DMS114 treated with DMSO at 0.1 percent for 48 hours (cell line): ENCODE data around the gene CCDC9B.

ENCODE experiments used
- DNase-seq: peaks from one replicate; lab custom pipeline; 2025; ENCODE audit not compliant: unreplicated experiment; lab: John Stamatoyannopoulos, UW

Gene CCDC9B

DNA sequence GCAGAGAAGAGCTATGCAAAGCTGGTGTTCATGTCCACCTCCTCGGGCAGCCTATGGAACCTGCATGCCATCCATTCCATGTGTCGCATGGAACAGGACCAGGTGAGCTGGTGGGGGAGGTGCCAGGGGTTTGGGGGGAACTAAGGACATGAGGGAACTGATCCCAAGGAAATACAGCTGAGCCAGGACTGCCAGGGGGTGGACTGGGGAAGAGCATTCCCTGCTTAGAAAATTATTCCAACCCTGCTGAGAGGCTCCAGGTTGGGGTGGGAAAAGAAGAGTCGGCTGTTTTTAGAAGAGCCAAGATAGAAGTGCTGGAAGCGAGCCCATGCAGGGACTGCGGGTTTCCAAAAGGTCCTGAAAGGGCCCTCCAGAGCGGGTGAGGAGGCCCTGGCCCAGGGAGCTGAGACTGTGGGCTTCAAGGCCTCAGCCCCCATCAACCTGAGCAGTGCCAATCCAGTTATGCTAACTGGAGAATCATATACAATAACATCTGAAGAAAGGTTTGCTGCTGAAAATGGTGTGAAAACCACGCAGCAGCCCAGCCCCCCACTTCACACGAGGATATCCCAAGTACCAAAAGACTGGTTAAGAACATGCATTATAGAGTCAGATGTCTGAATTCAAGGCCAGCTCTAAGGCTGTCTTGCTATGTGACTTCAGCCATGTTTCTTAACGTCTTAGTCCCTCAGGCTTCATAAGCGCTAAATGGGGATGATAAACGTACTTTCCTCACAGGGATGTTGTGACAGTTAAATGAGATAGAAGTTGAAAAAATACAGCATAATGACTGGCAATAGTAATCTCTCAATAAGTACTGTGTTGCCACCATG, 25.1 kb upstream of the CCDC9B start:
- no peak for DNase-seq

DNA sequence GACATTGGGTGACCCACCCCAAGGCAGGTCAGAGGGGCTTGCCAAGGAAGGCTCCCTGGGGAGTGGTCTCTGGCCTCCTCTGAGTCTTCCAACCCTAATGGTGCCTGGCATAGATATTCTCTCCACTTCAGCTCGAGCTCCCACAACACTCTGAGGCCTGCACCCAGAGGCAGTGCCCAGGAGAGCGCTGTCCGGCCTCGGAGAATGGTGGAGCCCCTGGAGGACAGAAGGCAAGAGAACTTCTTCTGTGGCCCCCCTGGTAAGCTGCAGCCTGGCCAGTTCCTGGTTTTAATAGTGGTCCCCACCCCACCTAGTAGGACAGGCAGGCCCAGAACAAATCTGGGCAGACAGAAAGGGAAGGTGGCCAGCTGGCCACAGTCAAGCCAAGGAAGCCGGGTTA, 24.3 kb upstream of the CCDC9B start:
- no peak for DNase-seq

DNA sequence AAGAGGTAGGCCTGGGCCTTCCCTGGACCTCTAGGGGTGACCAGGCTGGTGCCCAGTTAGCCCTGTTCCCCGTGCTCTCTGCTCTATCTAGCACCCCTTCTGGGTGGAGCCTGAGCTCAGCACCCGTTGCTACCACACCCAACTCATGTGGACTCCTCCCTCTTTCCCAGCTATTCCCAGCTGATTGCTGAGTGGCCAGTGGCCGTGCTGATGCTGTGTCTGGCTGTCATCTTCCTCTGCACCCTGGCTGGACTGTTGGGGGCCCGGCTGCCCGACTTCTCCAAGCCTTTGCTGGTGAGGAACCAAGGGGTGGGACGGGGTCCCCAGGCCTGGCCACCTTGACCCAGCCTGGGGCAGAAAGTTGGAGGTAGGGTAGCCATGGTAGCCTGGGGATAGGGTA, 23.5 kb upstream of the CCDC9B start:
- no peak for DNase-seq

DNA sequence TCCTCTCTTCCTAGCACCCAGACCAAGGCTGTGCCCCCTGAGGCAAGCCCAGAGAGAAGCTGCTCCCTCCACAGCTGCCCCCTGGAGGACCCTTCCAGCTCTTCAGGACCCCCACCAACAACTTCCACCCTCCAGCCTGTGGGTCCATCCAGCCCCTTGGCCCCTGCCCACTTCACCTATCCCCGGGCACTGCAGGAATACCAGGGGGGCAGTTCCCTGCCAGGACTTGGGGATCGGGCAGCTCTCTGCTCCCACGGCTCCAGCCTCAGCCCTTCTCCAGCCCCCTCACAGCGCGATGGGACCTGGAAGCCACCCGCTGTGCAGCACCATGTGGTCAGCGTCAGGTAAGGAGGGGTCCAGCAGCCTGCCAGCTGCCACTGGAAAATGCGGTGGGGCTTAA, 22.9 kb upstream of the CCDC9B start:
- DNase-seq, result no peak

DNA sequence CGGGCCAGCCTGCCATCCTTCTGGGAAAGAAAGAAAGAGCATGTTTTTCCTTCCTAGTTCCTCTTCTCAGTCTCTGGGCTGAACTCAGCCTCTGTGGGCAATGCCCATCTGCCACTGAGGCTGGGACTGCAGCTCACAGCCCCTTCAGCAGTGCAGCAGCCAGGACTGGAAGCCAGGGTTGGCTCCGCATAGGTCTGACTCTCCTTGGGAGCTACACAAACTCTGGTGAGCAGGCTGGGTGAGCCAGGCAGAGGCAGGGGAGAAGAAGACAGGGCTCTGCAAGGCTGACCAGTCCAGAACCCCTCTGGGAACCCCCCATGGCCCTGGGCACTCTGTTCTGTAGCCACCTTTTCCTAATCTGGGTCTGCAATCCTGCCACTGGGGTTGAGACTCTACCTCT, 20.9 kb upstream of the CCDC9B start:
- no peak for DNase-seq

DNA sequence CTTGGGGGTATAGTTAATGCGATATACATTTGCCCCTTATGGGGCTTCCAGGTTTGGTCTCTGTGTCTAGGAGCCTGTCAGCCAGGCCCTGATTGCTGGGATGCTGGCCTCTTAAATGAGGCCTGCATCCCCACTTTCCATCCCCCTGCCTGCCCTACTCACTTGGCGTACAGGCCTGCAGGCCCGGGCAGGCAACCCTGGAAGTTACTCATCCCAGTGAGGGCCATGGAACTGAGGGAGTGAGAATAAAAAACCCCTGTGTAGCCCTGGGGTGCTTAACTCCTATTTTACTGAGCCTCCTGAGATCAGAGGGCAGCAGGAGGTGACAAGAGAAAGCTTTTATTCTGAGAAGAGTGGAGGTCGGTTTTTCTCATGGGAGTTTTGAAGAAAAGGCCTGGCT, 19.3 kb upstream of the CCDC9B start:
- no peak for DNase-seq

DNA sequence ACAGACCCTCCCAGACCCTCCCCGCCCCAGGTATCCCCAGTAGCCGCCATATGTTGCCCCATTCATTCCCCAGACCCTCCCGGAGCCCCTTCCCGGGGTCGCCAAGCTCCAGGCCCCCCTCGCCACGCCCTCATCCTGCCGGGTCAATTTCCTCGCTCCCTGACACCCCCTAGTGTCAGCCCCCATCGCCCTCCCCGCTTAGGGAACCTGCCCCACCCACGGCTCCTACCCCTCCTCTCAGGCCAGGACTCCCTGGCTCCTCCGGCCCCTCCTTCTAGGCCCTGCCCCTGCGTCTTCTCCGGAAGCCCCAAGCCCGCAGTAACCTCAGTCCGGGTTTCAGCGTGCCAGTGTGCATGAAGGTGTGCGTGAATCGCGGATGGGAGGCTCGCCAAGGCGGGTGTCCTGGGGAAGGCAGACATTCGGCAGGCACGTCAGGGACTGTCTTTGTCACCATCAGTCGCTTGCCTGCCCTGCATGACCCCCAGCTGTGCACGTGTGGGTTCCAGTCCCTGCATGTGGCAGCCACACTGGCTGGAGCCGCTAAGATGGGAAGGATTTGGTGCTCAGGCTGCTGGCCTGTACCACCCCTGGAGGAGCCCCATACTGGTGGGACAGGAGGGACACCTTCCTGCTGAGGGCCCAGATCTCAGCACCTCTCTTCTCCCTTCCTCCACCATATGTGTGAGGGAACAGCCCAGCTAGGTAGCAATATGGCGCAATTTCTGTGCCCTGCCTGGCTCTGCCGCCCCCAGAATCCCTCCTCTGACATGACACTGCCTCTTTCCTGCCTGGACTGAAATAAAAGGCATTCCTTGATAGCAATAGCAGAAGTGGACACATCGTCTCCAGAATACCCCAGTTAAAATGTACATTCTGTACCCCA, 18.0 kb upstream of the CCDC9B start:
- DNase-seq, result no peak

DNA sequence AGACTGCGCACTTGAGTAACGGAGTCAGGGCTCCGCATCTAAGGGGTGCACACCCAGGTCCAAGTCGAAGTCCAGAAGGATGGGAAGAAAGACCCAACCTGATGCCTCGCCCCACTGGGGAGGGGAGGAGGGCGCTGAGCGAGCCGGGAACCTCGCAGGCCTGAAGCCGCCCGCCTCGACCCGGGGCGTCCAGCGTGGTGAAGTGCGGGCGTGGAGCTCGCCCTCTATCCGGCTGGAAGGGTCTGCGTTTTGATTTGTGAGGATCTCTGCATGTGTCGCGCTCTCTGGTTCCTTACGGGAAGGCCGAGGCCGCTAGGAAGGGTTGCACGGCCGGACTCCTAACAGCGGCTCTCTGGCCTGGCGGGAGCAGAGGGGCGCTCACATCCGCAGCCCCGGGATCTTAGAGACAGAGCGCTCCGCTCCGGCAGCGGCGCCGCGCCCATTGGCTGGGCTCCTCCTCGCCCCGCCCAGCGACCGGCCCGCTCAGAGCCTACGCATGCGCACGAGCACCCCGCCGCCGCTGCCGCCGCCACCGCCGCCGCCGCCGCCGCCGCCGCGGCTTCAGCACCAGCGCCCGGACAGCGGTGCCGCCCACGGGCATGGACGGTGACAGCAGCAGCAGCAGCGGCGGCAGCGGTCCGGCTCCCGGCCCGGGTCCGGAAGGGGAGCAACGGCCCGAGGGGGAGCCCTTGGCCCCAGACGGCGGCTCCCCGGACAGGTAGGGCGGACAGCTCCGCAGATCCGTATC, 17.2 kb upstream of the CCDC9B start, which contains the start of gene DISP2:
DISP2 (plus strand) TSS at position 497 of the 748 bp plus-strand sequence; CDS start at position 600, 103 bp downstream.
- DNase-seq, result peak; percentile 65

DNA sequence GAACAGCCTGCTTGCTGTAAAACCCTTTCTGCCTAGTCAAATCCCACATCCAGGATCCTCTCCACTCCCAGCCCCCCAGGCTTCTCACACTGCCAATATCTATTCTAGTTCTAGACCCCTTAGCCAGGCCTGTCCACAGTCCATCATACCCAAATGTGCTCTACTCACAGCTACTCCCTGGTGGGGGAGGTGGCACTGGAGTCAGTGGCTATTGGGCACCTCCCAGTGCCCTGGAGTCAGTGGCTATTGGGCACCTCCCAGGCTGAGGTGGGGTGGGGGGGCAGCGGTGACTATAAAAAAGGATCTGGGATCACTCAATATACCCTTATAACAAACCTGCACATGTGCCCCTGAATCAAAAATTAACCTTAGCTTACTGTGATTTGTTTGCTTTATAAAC, 16.5 kb upstream of the CCDC9B start:
- no peak for DNase-seq

DNA sequence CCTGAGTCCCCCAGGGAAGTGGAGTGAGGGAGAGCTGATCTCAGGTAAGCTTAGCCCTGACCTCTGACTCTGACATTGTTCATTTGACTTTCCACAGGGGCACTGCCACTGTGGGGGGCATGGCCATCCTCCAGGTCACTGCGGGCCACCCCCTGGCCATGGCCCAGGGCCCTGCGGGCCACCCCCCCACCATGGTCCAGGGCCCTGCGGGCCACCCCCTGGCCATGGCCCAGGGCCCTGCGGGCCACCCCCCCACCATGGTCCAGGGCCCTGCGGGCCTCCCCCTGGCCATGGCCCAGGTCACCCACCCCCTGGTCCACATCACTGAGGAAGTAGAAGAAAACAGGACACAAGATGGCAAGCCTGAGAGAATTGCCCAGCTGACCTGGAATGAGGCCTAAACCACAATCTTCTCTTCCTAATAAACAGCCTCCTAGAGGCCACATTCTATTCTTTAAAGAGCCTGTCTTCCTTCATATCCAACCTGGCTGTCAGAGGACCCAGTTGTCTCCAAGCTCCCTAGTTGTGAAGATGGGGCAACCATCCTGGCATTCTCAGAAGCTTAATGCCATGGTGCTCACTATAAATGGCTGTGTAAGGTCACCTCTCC, 15.3 kb upstream of the CCDC9B start:
- no peak for DNase-seq

DNA sequence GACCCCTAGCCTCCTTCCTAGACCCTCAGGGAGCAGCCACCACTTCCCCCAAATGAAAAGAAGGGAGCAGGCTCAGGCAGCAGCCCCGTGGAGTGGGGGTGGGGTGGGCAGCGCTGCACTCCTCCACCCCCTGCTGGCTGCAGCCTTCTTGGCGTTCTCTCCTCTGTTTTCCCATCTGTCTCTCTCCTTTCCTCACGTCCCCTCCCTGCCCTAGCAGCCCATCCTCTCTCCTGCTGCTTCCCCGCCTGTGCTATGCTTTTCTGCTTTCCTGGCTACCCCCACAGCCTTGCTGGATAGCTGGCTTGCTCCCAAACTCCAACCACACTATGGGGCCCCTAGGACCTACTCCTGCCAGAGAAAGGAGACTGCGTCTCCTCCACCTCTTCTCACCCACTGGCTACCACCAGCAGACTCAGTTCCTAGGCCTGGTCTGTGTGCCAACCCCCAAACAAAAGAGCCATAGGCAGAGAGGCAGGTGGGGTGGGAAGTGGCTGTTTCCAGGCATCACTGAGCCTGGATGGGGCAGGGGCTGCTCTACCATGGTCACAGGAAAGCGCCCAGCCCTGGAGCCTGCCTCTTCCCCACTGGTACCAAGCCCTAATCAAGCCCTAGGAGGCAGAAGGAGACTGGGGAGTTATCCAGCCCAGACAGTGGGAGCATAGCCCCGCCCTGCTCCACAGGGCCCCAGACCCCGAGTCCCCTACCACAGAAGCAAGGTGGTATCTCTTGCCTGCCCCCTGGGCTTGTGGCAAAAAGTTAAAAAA, 13.9 kb upstream of the CCDC9B start:
- peak; percentile 17 for DNase-seq

DNA sequence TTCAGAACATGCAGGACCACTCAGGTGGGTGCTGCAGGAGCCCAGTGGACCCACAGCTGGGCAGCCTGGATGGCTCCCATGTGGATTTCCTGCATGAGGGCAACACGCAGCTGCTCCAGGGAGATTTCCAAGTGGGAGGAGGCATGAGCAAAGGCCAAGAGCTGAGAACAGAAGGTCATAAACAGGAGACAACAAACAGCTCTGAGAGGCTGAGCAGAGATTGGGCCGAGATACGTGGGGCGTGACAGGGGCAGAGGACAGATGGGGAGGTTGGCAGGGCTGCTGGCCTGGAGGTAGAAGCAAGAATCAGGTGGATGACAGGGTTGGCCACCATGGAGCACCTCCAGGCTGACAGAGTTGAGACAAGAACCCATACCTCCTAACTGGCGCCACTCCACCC, 13.0 kb upstream of the CCDC9B start:
- no peak for DNase-seq

DNA sequence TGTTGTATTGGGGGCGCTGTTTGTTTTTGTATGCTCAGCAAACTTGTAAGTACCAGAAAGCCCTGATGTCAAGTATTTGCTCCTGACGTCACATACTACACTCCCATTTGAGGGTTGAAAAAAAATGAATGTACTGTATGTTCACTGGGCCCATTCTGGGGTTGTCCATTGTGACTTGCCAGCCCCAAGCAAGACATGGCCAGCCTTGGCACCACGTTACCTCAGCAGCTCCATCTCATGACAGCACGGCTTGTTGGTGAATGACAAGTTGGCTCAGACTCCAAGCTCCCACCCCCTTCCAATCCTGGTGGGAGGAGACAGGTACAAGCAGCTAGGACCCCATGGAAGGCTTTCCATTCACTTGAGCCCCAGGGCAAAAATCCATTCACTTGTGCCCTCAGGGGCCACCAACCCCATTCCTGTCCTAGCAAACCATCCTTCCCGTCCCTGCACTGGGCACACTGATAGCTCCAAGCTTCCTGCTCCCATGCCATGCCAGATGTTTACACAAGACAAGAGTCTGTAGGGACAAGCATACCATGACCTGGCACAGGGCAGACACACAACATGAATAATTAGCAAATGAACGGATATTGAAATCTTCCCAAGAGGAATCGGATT, 11.7 kb upstream of the CCDC9B start:
- no peak for DNase-seq

DNA sequence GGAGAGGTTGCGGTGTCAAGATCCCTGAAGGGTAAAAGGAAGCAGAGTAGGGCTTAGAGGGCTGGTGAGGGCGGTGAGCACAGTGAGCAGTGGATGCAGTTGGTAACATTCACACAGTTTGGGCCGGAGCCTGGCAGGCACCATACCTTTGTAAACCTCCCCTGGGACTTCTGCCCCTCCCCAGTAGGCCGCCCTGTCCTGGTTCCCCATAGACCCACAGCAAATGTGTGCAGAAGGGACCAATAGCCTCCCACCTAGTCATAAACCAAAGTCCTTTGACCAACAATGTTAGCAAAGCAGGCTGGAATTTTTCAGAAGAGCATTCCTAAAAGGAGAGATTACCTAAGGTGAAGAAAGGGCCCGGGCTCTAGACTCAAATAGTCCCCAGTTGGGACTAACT, 8.4 kb upstream of the CCDC9B start:
- no peak for DNase-seq

DNA sequence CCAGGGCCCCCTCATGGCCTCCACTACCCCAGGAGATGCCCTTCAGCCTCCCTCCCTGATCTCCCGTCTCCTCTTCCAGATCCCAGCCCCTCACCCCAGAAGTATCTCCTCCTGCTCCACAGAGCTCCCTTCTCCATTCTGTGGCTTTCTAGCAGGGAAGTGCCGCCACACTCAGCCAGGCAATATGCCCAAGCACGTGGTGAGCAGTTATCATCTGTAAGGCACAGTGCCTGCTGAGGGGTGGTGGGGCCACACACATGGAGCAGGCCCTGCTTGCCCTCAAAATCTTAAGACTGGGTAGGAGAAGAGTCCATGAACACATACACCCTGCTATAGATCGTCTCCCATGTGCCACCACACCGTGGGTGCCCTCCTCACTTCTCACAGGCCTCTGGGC, 7.7 kb upstream of the CCDC9B start:
- DNase-seq, result no peak

DNA sequence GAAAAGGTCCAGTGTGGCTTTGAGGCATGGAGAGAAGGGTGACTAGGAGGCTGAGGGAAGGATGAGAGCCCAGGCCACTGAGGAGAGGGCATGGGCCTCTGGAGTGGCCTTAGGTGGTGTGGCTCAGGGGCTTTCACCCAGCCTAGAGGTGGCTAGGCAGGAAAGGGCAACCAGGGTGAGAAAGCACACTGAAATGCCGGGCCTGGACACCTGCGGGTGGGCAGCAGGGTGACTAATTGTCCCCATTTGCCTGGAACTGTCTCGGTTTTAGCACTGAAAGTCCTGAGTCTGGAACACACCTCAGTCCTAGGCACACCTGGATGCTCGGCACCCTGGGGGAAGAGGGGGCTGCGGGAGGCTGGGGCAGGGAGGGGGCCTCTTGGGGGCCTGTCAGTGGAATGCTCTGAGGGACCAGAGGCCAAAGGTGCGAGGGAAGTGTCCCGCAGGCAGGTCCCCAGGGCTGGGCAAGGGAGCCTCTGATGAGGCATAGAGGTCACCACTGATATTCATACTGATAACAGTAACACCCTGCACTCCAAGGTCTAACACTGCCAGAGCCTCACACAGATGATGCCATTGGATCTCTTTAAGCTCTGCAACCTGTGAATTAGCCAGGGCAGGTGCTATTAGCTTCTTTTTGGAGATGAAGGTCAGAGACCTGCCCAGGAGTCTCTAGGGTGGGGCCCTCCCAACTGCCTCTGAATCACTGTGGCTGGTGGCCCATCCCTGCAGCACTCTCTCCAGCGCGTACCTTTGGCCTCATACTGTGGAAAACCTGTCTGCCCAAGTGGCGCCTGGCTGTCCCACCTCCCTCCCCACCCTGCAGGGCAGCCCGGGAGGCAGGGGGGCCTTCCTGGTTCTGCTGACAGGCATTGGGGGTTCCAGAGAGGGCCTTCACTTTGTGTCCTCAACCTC, 7.1 kb upstream of the CCDC9B start:
- no peak for DNase-seq

DNA sequence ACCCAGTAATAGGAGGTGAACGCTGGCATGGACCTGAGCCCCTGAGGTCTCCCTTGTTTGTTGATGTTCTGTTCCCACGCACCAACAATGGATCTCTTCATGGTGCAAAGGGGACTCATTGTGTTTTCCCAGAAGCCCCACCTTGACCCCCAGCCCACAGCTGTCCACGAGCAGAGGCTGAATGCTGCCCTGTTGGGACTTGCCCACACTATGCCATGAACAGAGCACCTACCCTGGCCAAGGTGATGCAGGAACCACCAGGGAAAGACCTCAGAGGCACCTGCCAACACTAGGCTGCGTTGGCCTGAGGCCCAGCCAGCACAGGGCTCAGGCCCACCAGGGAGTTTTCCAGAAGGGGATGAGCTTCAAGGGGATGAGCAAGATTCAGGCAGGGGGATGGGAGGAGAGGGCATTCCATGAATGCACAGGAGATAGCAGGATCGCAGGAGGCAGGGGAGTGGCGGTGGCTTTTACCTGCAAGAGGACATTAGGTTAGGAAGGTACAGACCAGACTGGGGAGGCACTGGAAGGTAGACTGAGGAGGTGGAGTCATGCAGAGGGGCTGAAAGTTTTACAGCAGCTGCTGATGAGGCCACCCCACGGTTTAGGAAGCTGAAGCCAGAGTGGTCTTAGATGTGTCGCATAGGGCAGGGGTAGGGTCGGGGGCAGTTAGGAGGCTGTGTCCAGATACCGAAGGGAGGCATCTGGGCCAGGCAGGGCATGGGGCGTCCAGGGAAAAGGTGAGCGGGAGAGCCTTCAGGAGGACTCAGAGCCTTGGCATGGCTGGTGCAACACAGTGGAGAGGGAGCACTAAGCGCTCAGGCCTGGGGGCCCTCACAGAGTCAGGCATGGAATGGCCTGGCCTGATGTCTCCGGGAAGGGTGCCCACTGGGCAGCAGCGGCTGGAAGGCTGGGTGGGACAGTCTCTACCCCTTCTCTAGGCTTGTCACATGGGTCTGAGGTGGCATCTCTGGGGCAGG, 6.1 kb upstream of the CCDC9B start:
- DNase-seq, result no peak
